HG02973 (cell line): Measurements from ENCODE around the gene SRD5A3.

Experiments used
- ATAC-seq: cut with Tn5 transposase; IDR thresholded peaks from one replicate; pipeline ENCODE4 v1.9.1; 2021; ENCODE audit warnings: moderate library complexity; ENCODE audit not compliant: unreplicated experiment

SRD5A3 gene

DNA sequence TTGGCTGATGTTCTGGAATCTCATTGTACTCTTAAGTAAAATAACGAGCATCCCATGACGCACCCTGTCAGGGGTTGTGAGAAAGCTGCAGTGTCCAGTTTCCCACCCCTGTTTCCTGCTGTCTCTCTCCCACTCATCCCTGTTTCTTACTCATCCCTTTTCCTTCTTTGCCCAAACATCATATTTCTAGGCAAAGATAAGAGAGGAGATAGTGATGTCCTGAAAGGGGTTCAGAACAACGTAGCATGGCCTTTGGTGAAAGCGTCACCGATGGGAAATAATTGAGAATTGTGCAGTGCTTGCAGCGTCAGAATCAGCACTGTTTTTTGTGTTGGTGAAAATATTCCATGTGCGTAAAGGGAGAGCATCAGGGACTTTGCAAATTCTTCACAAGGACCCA is 26.2 kb downstream of the SRD5A3 start:
- ATAC-seq, result no peak

DNA sequence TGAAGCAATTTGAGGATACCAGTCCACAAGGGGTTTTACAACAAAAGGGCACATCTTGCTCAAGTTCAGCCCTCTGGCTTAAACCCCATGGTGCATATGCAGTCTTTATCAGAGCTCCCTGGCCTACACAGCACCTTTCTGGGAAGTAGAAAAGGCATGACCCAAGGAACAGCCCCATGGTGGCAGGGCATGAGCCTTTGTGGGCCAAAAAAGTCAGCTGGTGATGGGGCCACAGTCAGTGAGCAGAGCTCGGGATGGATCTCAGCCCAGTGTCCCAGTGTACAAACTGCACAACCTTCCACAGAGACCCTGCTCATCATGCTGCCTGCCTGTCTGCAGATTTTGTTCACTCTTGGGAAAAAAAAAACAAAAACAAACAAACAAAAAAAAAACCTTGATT is 27.4 kb downstream of the SRD5A3 start:
- ATAC-seq, result no peak

DNA sequence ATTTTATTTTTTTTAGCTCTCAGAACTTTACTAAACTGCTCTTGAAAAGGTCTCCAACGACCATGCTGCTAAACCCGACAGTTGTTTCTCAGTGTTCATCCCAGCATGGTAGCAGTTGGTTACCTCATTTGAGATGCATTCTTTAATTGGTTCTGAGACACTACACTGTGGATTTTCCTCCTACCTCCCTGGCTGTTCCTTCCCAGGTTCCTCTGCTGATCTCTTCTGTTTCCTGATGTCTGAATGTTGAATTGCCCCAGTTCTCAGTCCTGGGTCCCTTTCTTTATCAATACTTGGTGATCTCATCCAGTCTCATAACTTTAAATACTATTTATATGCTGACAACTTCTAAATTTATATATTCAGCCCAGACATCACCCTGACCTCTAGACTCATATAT is 30.7 kb downstream of the SRD5A3 start:
- no peak for ATAC-seq

DNA sequence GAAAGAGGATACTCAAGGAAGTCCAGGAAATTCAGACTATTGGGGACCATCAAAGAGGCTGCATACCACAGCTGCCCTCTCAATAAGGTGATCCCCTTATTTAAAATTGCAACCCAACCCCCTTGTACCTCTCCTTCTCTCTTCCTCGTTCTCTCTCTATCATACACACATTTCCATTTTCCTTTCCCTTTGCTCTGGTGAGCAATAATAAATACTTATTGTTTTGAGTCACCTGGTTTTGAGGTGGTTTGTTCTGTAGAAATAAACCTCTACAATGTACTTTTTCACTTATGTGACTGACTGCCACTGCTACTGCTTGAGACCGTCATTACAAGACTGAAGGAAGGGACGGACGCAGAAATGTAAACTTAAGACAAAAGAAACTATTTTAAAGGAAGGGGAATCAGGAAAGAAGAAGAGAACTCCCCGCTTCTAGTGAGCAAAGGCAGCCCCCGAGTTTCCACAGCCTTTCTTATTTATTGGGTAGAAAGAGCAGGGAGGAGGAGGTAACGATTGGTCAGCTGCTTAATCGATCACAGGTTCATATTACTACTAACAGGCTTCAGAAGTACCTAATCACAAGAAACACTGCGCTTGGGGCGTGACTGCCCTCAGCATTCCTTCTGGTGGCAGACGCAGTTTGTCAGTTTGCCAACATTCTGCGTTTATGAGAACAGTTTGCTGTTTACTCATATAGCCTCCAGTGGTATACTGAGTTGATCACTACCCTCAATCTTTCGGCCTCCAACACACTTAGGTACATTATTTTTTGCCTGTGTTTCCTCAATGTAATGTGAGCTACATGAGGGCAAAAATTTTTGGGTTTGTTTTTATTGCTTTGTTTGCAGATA is 32.8 kb downstream of the SRD5A3 start:
- no peak for ATAC-seq

DNA sequence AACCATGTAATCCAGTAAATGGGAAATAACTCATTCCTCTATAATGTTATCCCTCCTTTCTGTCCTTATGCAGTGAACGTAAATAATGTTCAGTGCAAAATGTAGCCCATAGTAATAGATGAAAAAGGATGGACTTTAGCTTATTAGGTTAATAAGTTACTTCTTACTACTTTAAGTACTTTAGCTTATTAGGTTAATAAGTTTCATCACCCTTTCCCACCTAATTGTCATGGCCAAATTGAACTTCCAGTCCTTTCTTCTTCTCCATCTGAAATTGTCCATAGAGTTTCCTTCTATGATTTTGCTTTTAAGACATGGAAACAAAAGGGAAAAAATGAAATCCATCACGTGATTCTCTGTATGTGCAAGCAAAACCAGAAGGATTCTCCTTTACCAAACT is 34.5 kb downstream of the SRD5A3 start:
- no peak for ATAC-seq

DNA sequence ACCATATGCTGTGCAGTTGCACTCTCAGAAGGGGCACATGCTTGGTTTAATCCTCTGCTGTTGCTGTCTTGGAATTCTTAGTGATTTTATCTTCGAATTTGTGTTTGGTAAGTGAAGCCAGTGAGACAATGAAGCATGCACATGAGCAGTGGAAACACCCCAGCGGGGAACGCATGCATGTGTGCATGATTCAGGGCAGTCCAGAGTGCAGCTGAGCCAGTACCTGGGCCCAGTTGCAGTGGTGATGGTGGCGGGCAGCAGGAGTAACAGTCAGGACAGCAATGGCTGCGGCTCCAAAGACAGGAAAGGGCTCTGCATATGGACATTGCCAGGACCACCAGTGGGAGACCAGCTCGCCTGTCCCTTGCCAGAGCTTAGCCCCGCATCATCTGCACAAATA is 35.5 kb downstream of the SRD5A3 start:
- ATAC-seq, result no peak

DNA sequence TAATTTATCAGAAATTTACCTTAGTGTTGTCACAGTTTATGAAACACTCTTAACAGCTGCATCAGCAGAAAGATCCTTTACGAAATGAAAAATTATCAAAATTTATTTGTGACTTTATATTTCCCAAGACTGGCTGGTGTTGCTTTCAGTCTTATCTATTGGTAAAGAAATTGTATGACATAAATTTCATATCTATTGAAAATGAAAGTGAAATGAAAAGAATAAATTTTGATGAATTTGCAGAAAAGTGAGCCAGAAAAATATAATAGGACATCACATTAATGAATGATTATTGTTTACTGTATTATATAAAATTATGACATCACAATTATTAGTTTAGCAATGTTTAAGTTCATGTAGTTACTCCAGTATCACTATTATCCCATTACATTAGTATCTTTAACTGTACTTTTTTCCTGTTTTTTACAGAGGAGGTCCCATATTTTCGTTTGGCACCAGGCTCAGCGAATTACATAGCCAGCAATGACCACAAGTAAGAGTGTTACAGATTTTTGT is 36.5 kb downstream of the SRD5A3 start:
- no peak for ATAC-seq

DNA sequence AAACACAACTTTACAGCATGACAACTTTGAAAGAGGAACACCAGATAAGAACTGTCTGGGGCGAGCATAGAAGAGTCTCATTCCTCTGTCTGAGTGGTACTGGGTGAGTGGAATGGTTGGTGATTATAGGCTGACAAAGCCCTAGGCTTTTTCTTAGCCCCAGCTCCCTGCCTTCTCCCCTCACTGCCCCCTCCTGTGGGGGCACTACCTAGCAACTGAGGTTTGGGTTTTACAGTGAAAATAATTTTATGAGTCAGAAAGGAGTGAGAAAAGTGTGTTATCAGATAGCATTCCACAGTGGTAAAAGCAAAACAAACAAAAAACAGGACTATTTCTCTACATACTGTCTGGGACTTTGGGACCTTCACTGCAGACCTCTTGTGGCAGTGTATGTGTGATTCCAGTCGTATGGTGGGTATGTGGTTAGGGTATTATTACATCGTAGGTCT is 39.2 kb downstream of the SRD5A3 start:
- no peak for ATAC-seq

DNA sequence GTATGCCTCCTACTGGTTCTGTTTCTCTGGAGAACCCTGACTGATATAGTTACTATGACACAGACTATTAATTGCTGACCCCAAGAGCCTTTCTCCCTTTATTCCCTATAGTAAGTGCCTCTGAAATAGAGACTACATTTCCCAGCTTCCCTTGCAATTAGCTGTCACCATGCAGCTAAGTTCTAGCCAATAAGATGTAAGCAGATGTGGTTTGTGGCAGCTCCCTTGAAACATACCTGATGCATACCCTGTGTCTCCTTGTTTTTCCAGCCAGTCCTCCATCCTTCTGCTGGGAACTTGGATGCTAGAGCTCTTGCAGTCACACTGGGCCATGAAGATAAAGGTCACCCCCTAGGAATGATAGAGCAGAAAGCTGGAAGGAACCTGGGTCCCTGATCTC is 40.0 kb downstream of the SRD5A3 start:
- peak; percentile 65 for ATAC-seq

DNA sequence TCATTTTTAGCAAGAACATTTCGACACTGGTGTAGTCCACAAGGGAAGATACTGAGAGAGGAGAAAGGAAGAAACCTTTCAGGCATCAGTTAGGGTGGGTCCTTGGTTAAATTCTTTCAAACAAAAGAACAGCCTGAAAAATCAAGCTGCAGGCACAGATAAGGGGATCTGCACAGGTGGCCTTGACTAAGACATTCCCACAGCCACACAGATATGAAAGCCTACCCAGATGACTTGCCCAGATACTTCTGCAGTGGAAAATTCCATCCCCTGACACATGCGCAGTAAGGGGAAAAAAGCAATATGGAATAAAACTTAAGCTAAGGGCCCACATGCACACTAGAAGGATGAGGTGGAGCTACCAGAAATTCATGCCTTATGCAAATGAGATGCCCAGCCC is 40.8 kb downstream of the SRD5A3 start:
- no peak for ATAC-seq

DNA sequence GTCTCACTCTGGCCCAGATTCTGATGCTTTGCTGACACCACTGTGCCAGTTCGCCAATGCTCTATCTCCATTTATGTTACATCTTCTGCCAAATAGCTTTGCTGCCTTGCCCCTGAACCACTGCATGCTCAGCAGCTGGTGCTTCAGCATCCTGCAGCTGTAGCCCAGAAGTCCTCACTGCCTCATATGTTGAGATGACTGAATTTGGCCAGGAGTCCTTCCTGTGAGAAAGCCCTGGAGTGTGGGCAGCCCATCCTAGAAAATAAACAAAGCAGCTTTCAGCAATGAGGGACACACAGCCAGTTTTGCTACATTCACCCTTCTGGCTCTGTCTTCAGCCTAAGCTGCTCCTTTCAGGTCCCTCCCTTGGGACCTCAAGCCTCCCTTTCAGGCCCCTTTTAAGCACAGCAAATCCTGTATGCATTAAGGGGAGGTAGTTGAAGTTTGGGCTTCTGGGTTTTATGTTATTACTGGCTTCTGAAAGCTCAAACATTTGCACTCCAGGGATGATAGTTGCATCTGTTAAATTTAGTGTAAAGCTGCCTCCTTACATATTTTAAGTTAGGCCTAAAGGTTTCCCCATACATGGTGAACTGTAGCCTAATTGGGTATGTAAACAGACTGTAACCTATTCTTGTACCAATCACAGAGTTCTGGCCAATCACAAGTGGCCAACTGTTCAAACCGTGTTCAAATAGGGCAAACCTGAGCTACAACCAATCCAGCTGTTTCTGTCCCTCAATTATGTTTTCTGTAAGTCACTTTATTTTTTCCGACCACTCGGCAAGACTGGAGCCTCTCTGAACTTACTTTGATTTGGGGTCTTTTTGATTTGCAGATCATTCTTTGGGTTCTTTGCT is 47.6 kb downstream of the SRD5A3 start:
- ATAC-seq, result no peak

DNA sequence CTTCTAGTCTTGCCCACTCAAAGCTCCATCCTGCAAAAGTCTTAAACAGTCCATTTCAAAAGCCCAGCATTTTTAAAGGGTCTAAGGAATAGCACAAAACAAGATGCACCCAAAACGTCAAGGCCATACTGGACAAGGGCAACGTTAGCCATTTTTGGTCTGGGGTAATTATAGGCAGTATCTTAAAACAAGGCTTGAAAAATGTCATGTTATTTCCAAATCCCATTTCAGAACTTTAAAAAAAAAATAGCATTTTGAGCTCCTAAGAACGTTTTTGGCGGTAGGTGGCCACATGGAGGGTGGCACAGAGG is 49.1 kb downstream of the SRD5A3 start:
- no peak for ATAC-seq

DNA sequence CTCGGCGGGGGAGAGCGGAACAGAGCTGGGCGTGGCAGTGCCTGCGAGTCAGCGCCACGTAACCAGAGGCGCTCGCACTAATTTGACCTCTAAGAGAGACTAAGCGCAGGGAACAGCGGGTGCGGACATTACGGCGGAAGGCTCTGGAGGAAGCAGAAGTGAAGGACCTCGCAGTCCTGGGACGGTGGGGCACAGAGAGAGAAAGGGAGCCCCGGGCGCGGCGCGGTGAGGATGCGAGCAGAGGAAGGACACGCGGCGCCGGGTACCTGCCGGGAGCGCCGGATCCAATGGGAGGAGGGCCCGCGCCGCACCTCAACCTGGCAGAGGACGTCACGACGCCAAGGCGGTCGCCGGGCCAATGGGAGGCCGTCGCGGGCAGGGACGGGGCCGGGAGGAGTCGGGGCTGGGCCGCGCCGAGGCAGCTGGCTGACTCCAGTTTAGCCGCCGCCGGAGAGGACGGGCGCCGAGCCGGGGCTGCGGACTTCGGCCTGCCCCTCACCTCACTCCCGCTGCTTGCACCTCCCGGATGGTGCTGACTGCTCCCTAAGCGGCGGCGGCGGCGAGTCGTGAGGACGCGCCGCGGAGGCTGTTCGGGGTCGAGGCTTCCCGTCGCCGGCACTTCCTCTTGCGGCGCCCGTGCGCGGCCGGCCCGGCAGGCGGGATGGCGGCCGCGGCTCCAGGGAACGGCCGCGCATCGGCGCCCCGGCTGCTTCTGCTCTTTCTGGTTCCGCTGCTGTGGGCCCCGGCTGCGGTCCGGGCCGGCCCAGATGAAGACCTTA is 49.7 kb downstream of the SRD5A3 start, which contains the start of gene TMEM165:
Gene TMEM165 (plus strand): TSS at position 429 of the 779 bp plus-strand sequence. CDS start 233 bp downstream, at position 662.
- peak; percentile 94 for ATAC-seq

DNA sequence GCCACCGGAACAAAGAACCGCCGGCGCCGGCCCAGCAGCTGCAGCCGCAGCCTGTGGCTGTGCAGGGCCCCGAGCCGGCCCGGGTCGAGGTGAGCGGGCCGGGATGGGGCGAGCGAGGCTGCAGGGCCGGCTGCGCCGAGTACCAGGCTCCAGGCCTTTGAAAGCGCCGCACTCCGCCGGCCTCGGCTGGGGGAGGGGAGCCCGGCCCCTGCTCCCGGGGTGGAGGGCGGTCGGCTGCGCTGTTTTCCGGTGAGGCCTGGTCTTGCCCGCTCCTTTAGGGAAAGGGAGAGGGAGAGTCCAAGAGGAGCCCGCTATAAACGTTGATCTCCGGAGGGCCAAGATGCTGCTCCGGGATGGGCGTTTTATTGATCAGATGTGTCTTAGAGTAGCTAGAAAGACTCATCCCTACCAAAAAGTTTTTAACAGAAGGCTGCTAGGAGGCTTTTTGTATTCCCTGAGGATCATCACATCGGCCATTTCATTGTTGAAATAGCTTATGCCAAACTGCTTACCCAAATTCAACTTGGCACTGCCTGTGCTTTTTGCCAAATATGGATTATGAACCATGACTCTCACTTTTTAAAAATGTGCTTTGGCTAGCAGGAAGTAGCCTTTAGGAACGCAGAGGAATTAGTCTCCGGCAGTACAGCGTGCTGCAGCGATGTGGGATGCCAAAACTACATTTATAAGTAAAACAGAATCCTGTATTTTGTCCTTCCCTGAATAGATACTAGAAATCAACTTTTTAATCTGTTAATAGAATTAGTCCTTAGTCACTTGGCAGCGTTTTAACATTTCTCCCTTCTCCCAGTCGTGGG is 50.5 kb downstream of the SRD5A3 start:
- ATAC-seq, result peak; percentile 22

DNA sequence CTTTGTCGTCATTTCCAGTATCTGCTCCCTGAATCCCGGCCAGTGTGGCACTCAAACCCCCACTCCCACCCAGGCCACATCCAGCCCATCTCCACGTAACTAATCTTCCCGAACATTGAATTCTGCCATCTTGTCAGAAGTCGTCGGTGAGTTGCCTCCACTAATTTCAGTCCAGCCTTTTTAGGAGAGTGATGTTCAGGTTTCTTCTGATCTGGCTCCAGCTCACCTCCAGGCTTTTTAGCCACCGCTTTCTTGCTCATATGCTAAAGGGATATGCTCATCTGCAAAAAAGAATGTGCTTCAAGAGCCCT is 51.0 kb downstream of the SRD5A3 start:
- ATAC-seq, result no peak

DNA sequence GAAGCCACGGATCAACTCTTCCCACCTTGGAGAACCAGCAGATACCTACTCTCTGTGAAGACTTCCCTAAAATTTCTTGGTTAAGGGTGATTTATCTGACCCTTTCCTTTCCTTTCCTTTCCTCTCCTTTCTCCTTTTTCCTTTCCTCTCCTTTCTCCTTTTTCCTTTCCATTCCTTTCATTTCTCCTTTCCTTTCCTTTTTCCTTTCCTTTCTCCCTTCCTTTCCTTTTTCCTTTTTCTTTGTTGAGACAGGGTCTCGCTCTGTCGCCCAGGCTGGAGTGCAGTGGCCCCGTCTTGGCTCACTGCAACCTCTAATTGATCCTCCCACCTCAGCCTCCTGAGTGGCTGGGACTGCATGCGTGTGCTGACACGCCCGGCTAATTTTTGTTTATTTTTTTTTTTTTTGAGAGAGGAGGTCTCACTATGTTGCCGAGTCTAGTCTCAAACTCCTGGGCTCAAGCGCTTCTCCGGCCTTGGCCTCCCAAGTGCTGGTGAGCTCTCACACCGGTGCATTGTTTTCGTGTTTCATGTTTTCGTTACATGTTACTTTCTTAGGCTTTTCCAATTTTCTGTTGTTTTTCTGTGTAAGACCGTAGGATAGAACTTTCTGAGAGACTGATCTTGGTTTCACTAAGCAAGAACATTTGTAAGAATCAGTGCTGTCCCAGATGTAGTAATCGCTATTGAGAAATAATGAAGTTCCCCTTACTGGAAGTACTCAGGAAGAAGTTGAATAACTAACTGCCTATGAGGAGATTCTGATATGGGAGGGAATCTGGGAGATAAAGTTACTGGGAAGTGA is 51.7 kb downstream of the SRD5A3 start:
- no peak for ATAC-seq

DNA sequence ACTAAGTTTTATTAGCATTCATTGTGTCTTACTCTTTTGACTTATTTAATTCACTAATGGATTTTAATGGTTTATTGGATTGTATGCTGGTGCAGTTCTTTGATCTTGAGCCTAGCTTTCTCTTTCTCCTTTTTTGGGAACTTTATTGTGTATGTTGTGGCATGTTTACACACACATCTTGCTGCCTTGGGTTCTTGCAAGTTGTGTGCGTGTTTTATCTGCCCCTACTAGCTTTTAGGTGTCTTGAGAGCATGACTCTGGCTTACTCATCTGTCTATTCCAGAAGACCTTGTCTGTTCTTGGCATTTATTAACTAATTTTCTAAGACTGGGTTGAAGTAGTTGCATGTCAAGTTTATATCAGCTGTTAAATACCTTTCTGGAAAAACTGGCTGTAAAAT is 52.4 kb downstream of the SRD5A3 start:
- no peak for ATAC-seq

DNA sequence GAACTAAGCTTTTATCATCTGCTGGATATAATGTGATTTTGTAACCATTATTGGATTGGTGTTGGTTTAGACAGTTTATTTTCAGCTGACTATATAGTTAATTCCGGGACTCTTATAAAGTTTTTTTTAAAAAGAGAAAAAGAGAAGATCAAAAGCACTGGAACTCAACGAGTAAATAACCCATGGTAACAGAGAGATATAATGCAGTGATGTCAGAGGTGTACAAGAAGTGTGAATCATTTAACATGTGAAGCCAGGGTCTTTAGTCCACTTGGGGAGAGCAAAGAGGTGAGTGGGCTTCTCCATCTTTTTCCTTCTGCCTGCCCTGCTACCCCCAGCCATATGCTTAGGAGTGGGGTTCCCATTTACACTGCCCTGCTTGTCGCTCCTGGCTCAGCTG is 52.9 kb downstream of the SRD5A3 start:
- ATAC-seq, result no peak

DNA sequence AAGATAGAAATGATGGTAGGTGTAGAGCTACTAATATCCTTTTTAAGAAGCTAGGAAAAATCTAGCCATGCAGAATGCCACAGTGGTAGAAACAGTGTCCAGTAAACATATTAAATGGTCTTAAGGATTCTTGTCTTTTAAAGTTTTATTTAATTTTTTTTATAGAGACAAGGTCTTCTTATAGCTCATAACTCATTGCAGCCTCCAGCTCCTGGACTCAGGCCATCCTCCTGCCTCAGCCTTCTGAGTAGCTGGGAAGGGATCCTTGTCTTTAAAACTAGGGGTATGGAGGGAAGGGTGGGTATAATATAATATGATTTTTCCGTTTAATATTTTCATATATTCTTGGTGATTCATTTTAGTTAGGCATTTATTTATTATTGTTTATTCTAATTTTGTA is 53.5 kb downstream of the SRD5A3 start:
- no peak for ATAC-seq

DNA sequence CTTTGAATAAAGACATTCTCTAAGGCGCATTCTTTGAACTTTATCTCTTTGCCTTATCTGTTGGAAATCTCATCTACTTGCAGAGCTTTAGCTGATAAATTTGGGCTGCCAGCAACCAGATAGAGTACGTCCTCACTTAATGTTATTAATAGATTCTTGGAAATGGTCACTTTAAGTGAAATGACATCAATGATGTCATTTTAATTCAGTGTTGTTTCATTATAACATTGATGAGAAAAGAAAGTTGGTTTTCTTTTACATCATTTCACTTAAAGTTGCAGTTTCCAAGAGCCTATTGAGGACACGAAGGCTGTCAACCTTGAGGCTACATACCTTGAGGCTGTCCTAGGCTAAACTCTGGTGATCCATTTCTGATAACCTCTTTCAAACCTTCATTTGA is 59.0 kb downstream of the SRD5A3 start:
- ATAC-seq, result no peak
